ENCODE measurements around the gene SLC25A40. TPM values are rescaled to one million over a fixed set of nuclear protein-coding genes. Genes with fewer than 3 reads are reported as not detected.
"Not testable (repeated sequence)": the region's sequence is repeated elsewhere in the genome, so short reads cannot be mapped to it uniquely, and the experiment has no call there.

Gene SLC25A40
- total RNA-seq, 3 donors from 2014 or later (not counting 1 experiment from before 2014, with no cell fraction given): 17.4 to 26.0 (median 22.6) TPM

GRCh38 chr7:87918740-87919139 is 42.6 kb upstream of the SLC25A40 start:
- intact Hi-C loops (cut with micrococcal nuclease): no loop called here
- no peaks in the 10 kb centered on the region for H3K4me1 ChIP-seq (ENCODE audit: control insufficient read depth, insufficient read depth, low read length)
- DNase-seq: no peak
- Mint-ChIP-seq H3K27me3 (ENCODE audit: low read depth in 2 of 2) (peaks cover 14 to 23% of the 10 kb centered on the region in 2 donors), H3K4me3 (no peak overlapping the region), H3K27ac (no peak overlapping the region), H3K36me3 (no peaks in the 10 kb centered on the region), H3K4me1 (no peaks in the 10 kb centered on the region), H3K9me3 (no peaks in the 10 kb centered on the region)
- H3K27me3 ChIP-seq (ENCODE audit: control insufficient read depth, insufficient read depth, low read length): no peaks in the 10 kb centered on the region
- no peak overlapping the region for H3K27ac ChIP-seq (ENCODE audit: low read length)
- H3K9me3 ChIP-seq (ENCODE audit: control insufficient read depth, insufficient read depth, low read length): no peaks in the 10 kb centered on the region
- TF ChIP-seq CTCF (IDR thresholded peaks at IDR 0.05): no peak
- WGBS (ENCODE audit: insufficient coverage): 81% methylated on average over 1 of the region's 1 CpG
- no peak for ATAC-seq
- no peak overlapping the region for H3K4me3 ChIP-seq (ENCODE audit: low read length)
- H3K36me3 ChIP-seq (ENCODE audit: control insufficient read depth, insufficient read depth, low read length): no peaks in the 10 kb centered on the region

DNA sequence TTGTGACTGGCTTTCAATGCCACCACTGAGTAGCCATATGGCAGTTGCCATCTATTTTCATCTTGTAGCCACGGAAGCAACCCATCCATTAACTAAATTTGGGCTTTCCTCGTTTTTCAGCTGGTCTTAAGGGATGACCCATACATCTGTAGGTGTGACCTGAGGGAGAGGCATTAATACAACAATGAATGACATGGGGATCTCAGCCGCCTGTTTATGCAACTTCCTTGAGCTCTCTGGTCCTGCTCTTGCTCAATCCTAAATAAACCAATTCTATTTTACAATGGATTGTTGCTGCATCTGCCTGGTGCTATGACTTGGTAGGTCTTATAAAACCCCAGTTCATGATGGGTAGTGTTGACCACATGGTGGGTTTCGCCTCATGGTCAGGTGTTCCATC is 36.0 kb upstream of the SLC25A40 start:
- intact Hi-C loops (cut with micrococcal nuclease): no loop called here
- H3K9me3 Mint-ChIP-seq: no peaks in the 10 kb centered on the region
- Histone ChIP-seq H3K9me3 (ENCODE audit: control insufficient read depth, insufficient read depth, low read length) (no peaks in the 10 kb centered on the region), H3K4me3 (ENCODE audit: low read length) (no peak overlapping the region), H3K36me3 (ENCODE audit: control insufficient read depth, insufficient read depth, low read length) (peaks cover 3% of the 10 kb centered on the region), H3K4me1 (ENCODE audit: control insufficient read depth, insufficient read depth, low read length) (no peaks in the 10 kb centered on the region), H3K27ac (ENCODE audit: low read length) (no peak overlapping the region), H3K27me3 (ENCODE audit: control insufficient read depth, insufficient read depth, low read length) (no peaks in the 10 kb centered on the region)
- H3K4me1 Mint-ChIP-seq: no peaks in the 10 kb centered on the region
- ATAC-seq: no peak
- no peak overlapping the region for H3K4me3 Mint-ChIP-seq
- no peak for TF ChIP-seq CTCF (IDR thresholded peaks at IDR 0.05)
- H3K36me3 Mint-ChIP-seq: no peaks in the 10 kb centered on the region
- H3K27ac Mint-ChIP-seq: no peak overlapping the region
- 93% methylated on average over 4 of the region's 4 CpGs for WGBS (ENCODE audit: insufficient coverage)
- H3K27me3 Mint-ChIP-seq (ENCODE audit: low read depth in 2 of 2): no peaks in the 10 kb centered on the region
- no peak for DNase-seq

DNA sequence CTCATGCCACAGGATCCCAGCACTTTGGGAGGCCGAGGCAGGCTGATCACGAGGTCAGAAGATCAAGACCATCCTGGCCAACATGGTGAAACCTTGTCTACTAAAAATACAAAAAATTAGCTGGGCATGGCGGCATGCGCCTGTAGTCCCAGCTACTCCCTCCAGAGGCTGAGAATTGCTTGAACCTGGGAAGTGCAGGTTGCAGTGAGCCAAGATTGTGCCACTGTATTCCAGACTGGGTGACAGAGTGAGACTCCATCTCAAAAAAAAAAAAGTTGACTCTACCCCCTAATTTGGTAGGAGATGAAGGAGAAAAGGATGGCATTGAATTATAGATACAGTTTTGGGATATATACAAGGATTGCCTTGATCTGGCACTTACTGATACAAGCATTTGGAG is 32.7 kb upstream of the SLC25A40 start:
- H3K9me3 ChIP-seq (ENCODE audit: control insufficient read depth, insufficient read depth, low read length); H3K4me3 Mint-ChIP-seq; ATAC-seq; H3K4me3 ChIP-seq (ENCODE audit: low read length); DNase-seq; H3K27ac Mint-ChIP-seq; H3K27ac ChIP-seq (ENCODE audit: low read length); intact Hi-C loops (cut with micrococcal nuclease); H3K4me1 ChIP-seq (ENCODE audit: control insufficient read depth, insufficient read depth, low read length); H3K4me1 Mint-ChIP-seq; H3K36me3 Mint-ChIP-seq; H3K27me3 ChIP-seq (ENCODE audit: control insufficient read depth, insufficient read depth, low read length); H3K9me3 Mint-ChIP-seq; H3K27me3 Mint-ChIP-seq (ENCODE audit: low read depth in 2 of 2): not testable (repeated sequence)
- H3K36me3 ChIP-seq (ENCODE audit: control insufficient read depth, insufficient read depth, low read length): peaks cover 13% of the 10 kb centered on the region
- WGBS (ENCODE audit: insufficient coverage): 98% methylated on average over 4 of the region's 4 CpGs

DNA sequence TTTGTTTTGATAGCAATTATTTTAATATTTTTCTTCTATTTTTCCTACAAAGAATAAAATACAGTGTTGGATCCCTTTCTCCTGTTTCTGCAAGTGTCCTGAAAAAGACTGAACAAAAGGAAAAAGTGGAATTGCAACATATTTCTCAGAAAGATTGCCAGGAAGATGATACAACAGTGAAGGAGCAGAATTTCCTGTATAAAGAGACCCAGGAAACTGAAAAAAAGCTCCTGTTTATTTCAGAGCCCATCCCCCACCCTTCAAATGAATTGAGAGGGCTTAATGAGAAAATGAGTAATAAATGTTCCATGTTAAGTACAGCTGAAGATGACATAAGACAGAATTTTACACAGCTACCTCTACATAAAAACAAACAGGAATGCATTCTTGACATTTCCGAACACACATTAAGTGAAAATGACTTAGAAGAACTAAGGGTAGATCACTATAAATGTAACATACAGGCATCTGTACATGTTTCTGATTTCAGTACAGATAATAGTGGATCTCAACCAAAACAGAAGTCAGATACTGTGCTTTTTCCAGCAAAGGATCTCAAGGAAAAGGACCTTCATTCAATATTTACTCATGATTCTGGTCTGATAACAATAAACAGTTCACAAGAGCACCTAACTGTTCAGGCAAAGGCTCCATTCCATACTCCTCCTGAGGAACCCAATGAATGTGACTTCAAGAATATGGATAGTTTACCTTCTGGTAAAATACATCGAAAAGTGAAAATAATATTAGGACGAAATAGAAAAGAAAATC is 31.2 kb upstream of the SLC25A40 start:
- H3K27me3 ChIP-seq (ENCODE audit: control insufficient read depth, insufficient read depth, low read length); H3K27ac ChIP-seq (ENCODE audit: low read length); H3K36me3 Mint-ChIP-seq; ATAC-seq; H3K9me3 ChIP-seq (ENCODE audit: control insufficient read depth, insufficient read depth, low read length); H3K4me3 Mint-ChIP-seq; H3K4me1 ChIP-seq (ENCODE audit: control insufficient read depth, insufficient read depth, low read length); H3K9me3 Mint-ChIP-seq; DNase-seq; intact Hi-C loops (cut with micrococcal nuclease); H3K4me3 ChIP-seq (ENCODE audit: low read length); H3K4me1 Mint-ChIP-seq; H3K27me3 Mint-ChIP-seq (ENCODE audit: low read depth in 2 of 2): not testable (repeated sequence)
- peak overlapping the region in 1 of 2 donors; percentile 53 for H3K27ac Mint-ChIP-seq
- 100% methylated on average over 2 of the region's 3 CpGs for WGBS (ENCODE audit: insufficient coverage)
- H3K36me3 ChIP-seq (ENCODE audit: control insufficient read depth, insufficient read depth, low read length): peaks cover 16% of the 10 kb centered on the region
